ENCODE results near the gene ZNF750.
"Not testable (repeated sequence)": the region's sequence is repeated elsewhere in the genome, so short reads cannot be mapped to it uniquely, and the experiment has no call there.

Gene ZNF750

GRCh38 chr17:82789051-82789592, 50.7 kb downstream of the ZNF750 start:
- H3K4me3 ChIP-seq (ENCODE audit: low read depth, low read length) = no peak overlapping the region
- TF ChIP-seq, protein P1, sequence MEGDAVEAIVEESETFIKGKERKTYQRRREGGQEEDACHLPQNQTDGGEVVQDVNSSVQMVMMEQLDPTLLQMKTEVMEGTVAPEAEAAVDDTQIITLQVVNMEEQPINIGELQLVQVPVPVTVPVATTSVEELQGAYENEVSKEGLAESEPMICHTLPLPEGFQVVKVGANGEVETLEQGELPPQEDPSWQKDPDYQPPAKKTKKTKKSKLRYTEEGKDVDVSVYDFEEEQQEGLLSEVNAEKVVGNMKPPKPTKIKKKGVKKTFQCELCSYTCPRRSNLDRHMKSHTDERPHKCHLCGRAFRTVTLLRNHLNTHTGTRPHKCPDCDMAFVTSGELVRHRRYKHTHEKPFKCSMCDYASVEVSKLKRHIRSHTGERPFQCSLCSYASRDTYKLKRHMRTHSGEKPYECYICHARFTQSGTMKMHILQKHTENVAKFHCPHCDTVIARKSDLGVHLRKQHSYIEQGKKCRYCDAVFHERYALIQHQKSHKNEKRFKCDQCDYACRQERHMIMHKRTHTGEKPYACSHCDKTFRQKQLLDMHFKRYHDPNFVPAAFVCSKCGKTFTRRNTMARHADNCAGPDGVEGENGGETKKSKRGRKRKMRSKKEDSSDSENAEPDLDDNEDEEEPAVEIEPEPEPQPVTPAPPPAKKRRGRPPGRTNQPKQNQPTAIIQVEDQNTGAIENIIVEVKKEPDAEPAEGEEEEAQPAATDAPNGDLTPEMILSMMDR (IDR thresholded peaks at IDR 0.05; ENCODE audit: low read depth, low read length) = no peak

GRCh38 chr17:82788206-82789001, 51.4 kb downstream of the ZNF750 start:
- TF ChIP-seq, protein P1 (IDR thresholded peaks at IDR 0.05; ENCODE audit: low read depth, low read length) = no peak
- H3K4me3 ChIP-seq (ENCODE audit: low read depth, low read length) = no peak overlapping the region

- H3K4me3 ChIP-seq (ENCODE audit: low read depth, low read length) = no peak overlapping the region
- TF ChIP-seq, protein P1 (IDR thresholded peaks at IDR 0.05; ENCODE audit: low read depth, low read length) = no peak
Observed at GRCh38 chr17:82787081-82787848, 52.6 kb downstream of the ZNF750 start.

GRCh38 chr17:82786427-82786826, 53.4 kb downstream of the ZNF750 start:
- TF ChIP-seq, protein P1 (IDR thresholded peaks at IDR 0.05; ENCODE audit: low read depth, low read length) = no peak
- H3K4me3 ChIP-seq (ENCODE audit: low read depth, low read length) = no peak overlapping the region

- H3K4me3 ChIP-seq (ENCODE audit: low read depth, low read length) = not testable (repeated sequence)
Observed at GRCh38 chr17:82785581-82785980, 54.2 kb downstream of the ZNF750 start.

DNA sequence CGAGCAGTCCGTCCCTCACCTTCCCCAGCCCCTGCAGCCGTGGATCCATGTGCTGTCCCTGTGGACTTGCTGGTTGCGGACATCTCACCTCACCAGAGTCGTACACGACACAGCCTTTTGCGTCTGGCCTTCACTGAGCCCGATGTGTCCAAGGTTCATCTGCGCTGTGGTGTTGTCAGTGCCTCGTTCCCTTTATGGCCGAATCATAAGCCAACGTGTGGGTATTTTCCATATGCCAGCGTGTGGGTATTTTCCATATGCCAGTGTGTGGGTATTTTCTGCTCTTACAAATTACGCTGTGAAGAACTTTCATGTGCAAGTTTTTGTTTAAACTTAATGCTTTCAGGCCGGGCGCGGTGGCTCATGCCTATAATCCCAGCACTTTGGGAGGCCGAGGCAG, 56.3 kb downstream of the ZNF750 start:
- TF ChIP-seq, protein P1 (IDR thresholded peaks at IDR 0.05; ENCODE audit: low read depth, low read length) = no peak
- no peak overlapping the region for H3K4me3 ChIP-seq (ENCODE audit: low read depth, low read length)

DNA sequence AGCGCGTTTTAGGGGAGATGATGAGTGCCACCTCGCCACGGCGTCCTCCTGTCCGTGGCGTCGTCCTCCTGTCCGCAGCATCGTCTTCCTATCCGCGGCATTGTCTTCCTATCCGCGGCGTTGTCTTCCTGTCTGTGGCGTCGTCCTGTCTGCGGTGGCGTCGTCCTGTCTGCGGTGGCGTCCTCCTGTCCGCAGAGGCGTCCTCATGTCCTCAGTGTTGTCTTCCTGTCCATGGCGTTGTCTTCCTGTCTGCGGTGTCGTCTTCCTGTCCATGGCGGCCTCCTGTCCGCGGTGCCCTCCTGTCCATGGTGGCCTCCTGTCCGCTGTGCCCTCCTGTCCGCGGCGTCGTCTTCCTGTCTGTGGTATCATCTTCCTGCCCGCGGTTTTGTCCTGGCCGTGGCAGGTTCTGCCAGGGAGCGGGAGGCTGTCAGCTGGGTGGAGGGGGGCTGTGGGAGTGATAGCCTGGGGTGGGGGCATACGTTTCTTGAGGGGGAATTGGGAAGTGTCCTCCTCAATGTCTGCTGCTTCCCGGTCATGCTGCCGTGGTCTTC, 57.1 kb downstream of the ZNF750 start:
- H3K4me3 ChIP-seq (ENCODE audit: low read depth, low read length) = no peak overlapping the region
- TF ChIP-seq, protein P1 (IDR thresholded peaks at IDR 0.05; ENCODE audit: low read depth, low read length) = no peak
